GM12892 (cell line): ENCODE results near the gene F2RL1.

Source experiments
- POLR2A ChIP-seq: IDR thresholded peaks from 2 replicates; pipeline ENCODE4 v1.6.1; 2011; ENCODE audit warnings: low read depth, low read length, control low read depth
- POLR2AphosphoS5 ChIP-seq: IDR thresholded peaks from 2 replicates; pipeline ENCODE4 v1.6.1; 2011; ENCODE audit warnings: low read depth, low read length, control low read depth

GRCh38 chr5:76794871-76795270 lies 24.0 kb upstream of the F2RL1 start:
- TF ChIP-seq POLR2AphosphoS5 (no peak), POLR2A (no peak)
